GF-D8 (cell line): ENCODE data around the gene IL17RB.

Experiments
- DNase-seq: peaks from one replicate; lab custom pipeline; 2025; lab: John Stamatoyannopoulos, UW

The IL17RB gene

GRCh38 chr3:53846134-53846850 is at the start of gene IL17RB, which contains the start of gene CHDH:
IL17RB (plus strand) TSS chr3:53846568; CDS start chr3:53846589, 21 bp downstream.
CHDH (minus strand) TSS chr3:53846419; CDS start chr3:53824008, 22,411 bp downstream.
- DNase-seq: no peak

- no peak for DNase-seq
These were observed 48.2 kb upstream of the IL17RB start for GRCh38 chr3:53798144-53798543.

- no peak for DNase-seq
These were observed 47.0 kb upstream of the IL17RB start for GRCh38 chr3:53799338-53799865.

- no peak for DNase-seq
These were observed 46.1 kb upstream of the IL17RB start for GRCh38 chr3:53800041-53800906.

- DNase-seq: no peak
These were observed 45.0 kb upstream of the IL17RB start for GRCh38 chr3:53801319-53801718.

GRCh38 chr3:53802256-53802880 is 44.0 kb upstream of the IL17RB start:
- DNase-seq: no peak

- DNase-seq: no peak
These were observed 43.1 kb upstream of the IL17RB start for GRCh38 chr3:53803124-53803815.

- no peak for DNase-seq
These were observed 42.3 kb upstream of the IL17RB start for GRCh38 chr3:53803816-53804695.

GRCh38 chr3:53804697-53805462 is 41.5 kb upstream of the IL17RB start:
- DNase-seq: no peak

- no peak for DNase-seq
These were observed 40.8 kb upstream of the IL17RB start for GRCh38 chr3:53805463-53806159.

GRCh38 chr3:53806182-53807116 is 39.9 kb upstream of the IL17RB start:
- DNase-seq: no peak

- DNase-seq: no peak
These were observed 39.1 kb upstream of the IL17RB start for GRCh38 chr3:53807117-53807810.

GRCh38 chr3:53808496-53808895 is 37.9 kb upstream of the IL17RB start:
- DNase-seq: no peak

GRCh38 chr3:53809267-53809666 is 37.1 kb upstream of the IL17RB start:
- DNase-seq: no peak

GRCh38 chr3:53809764-53810400 is 36.5 kb upstream of the IL17RB start:
- DNase-seq: no peak

GRCh38 chr3:53811143-53811927 is 35.0 kb upstream of the IL17RB start:
- DNase-seq: no peak
